GM12801 (cell line): ENCODE data around the gene SSBP2.

Experiments
- TF ChIP-seq, protein P1 (sequence below): IDR thresholded peaks from one replicate; pipeline ENCODE4 v1.5.1; 2011; ENCODE audit warnings: control low read depth; ENCODE audit not compliant: insufficient read length; ENCODE audit errors: extremely low read depth

Gene SSBP2

DNA sequence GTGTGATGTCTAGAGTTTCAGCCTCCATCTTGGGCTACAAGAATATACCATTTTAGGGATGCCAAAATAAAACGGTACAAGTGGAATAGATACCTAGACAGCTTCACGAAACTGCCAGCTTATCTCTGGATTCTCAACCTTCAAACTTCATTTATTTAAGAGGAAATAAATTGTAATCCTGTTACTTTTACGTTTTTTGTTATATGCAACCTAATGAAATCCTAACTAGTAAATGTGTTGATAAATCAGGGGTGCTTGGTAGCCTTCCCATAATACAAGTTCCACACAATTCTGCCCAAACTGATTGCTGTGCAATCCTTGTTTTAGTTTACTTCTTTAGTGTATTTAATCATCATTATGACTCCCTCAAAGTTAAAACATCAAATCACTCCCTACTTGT lies 75.5 kb downstream of the SSBP2 start:
- TF ChIP-seq, protein P1, sequence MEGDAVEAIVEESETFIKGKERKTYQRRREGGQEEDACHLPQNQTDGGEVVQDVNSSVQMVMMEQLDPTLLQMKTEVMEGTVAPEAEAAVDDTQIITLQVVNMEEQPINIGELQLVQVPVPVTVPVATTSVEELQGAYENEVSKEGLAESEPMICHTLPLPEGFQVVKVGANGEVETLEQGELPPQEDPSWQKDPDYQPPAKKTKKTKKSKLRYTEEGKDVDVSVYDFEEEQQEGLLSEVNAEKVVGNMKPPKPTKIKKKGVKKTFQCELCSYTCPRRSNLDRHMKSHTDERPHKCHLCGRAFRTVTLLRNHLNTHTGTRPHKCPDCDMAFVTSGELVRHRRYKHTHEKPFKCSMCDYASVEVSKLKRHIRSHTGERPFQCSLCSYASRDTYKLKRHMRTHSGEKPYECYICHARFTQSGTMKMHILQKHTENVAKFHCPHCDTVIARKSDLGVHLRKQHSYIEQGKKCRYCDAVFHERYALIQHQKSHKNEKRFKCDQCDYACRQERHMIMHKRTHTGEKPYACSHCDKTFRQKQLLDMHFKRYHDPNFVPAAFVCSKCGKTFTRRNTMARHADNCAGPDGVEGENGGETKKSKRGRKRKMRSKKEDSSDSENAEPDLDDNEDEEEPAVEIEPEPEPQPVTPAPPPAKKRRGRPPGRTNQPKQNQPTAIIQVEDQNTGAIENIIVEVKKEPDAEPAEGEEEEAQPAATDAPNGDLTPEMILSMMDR, result no peak

DNA sequence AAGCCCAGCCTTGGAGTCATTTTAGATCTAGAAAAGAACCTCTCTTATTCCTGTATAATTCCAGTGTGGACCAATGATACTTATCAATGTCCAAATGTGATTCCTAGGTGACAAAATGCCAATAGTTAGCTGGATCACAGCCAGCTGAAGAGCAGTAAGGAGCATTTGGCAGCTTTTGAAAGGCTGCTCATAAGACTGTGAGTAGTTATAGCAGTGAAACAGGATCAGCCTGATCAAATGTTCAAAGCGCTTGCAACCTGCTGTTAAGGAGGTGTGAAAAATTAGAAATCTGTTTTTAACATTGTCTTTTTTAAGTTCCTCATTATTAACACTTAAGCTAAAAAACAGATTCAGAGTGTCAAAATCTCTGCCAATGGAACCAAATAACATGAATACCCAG lies 85.1 kb downstream of the SSBP2 start:
- TF ChIP-seq, protein P1, result no peak

DNA sequence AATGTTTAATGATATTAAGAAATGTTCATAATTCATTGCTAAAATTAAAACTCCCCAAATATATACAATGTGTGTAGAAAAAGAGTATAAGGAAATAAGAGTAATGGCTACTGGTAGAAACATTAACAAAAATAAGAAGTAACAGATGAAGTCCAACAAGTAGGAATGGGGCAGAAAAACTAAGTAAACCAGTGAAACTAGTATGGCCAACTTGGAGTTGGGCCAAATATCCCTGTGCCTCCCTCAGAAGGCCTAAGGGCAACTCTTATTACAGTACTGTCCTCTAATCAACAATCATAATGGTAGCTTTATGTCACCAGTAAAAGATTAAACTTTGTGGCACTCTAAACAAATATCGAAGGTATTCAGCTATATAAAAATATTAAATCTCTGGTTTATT lies 93.5 kb downstream of the SSBP2 start:
- TF ChIP-seq, protein P1, result no peak

DNA sequence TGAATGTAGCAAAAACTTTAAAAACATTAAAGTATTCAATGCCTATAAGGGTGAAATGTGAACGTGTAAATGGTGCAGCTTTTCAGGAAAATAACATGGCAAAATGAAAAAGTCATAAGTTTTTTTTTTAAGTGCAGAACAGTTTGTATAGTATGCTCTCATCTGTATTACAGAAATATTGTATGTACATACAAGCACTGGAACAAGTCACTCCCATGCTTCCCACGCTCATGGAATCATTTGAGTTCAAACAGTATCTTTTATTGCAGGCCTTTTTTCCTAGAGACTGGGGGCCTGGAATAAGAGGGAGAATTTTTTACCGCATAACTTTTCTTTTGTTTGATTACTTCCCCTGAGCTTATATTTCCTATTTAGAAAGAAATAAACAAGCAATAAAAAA lies 94.1 kb downstream of the SSBP2 start:
- TF ChIP-seq, protein P1, result no peak

DNA sequence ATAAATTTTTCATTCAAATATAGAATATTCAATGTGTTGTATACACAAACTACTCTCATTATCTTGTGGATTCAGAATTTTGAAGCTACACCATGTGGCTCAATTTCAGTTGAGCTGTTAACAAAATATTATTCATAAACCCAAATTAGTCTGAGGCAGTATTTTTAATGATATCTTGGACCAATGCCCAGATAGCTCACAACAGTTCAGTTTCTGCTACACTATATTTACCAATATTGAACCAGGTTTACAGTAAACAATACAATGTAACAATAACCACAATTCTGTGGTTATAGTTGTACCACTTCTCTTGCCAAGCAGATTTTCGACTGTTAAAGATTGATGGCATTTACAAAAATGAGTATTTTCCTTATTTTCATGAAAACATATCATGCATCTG lies 99.9 kb downstream of the SSBP2 start:
- TF ChIP-seq, protein P1, result no peak

DNA sequence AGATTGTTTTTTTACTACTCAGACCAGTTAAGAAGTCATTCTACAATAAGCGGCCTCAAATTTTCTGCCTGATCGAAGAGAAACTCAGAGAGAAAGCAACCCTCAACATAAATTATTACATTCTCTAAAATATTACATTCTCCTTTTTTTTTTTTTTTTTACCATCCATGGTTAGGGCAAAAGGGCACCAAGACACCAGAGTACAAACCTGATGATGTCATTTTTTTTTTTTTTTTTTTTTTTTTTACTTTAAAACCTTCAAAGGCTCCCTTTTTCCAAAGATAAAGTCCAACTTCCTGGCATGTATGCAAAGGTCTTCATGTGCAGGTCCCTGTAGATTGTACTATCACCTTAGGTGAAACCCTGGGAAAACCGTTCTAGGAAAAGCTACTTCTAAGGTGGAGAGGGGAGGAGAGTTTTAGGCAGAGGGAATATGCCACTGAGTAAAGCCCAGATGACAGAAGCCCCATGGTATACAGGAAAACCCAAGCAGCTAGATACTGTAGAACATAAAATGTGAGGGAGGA lies 104.4 kb downstream of the SSBP2 start:
- TF ChIP-seq, protein P1, result no peak

DNA sequence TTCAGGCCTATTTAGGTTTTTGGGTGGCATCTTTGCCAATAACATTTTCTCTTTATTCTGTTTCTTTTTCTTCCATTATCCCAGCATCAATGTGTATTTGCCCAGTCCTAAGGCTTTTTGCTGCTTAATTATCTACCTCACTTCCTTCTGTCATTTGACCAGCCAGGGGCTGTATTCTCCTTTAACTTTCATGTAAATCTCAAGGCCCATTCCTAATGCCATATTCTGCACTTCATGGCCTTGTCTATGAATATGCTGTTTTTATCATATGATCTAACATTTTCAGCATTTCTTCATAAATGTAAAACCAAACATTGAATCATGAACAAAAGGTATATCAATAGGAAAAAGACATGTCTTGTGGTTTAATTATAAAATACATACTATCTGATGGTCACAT lies 108.7 kb downstream of the SSBP2 start:
- TF ChIP-seq, protein P1, result no peak

DNA sequence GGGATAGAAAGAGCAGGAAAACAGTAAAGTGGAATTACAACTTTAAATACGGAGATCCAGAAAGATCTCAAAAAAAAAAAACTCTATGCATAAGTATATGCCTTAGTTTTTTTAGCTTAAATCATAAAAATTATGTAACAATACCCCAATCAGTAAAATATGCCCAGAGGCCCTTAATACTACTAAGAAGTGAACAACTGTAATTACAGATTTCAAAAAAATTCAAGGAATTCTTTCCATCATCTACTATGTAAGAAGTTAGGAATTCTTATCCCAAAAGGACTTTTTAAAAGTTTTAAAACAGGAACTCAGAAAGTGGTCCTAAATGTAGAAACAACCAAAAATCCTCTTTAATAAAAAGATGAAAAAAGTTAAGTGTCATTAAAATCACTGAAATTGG lies 111.3 kb downstream of the SSBP2 start:
- TF ChIP-seq, protein P1, result no peak
